K562 (cell line): Measurements from ENCODE around the gene DHX35. TPM values are rescaled to one million over a fixed set of nuclear protein-coding genes. Genes with fewer than 3 reads are reported as not detected.

Source experiments
- ARID1B ChIP-seq: fragments of 450-650 bp; IDR thresholded peaks from 2 replicates; pipeline ENCODE4 v1.6.1; 2016; ENCODE audit warnings: antibody characterized with exemption, mild to moderate bottlenecking, inconsistent platforms
- CTBP1 ChIP-seq: fragments of 450-650 bp; IDR thresholded peaks from 2 replicates; pipeline ENCODE4 v1.6.1; 2016; ENCODE audit warnings: borderline replicate concordance
- HIVEP1 ChIP-seq: fragments of 250-450 bp; sonication (Bioruptor Pico); IDR thresholded peaks from 2 replicates; pipeline ENCODE4 v1.4.0; 2020; ENCODE audit warnings: mild to moderate bottlenecking
- NFIC ChIP-seq: fragments of 450-650 bp; IDR thresholded peaks from 2 replicates; pipeline ENCODE4 v1.6.1; 2017; ENCODE audit warnings: mild to moderate bottlenecking, inconsistent platforms
- PHF20 ChIP-seq: fragments of 450-650 bp; IDR thresholded peaks from 2 replicates; pipeline ENCODE4 v1.6.1; 2018; ENCODE audit not compliant: partially characterized antibody
- SAFB2 ChIP-seq: fragments of 200-400 bp; formaldehyde crosslinking; IDR thresholded peaks from 2 replicates; pipeline ENCODE4 v1.6.1; 2018; ENCODE audit warnings: borderline replicate concordance, low read length, low read depth, moderate library complexity; ENCODE audit not compliant: severe bottlenecking
- SRF ChIP-seq, 2 experiments: fragments of 250-450, 450-650 bp in 1 of 2; sonication (Bioruptor Pico) in 1 of 2; sonication (generic) in 1 of 2; formaldehyde crosslinking; IDR thresholded peaks; 2 replicates each; pipeline versions ENCODE4 v1.5.0 to v1.5.1; 2020 to 2022; ENCODE audit warnings: mild to moderate bottlenecking in 1 of 2, missing genetic modification reagents in 1 of 2
- TEAD1 ChIP-seq, 2 experiments: fragments of 450-650 bp in 1 of 2; sonication (generic) in 1 of 2; formaldehyde crosslinking; IDR thresholded peaks; 2 replicates each; pipeline versions ENCODE4 v1.4.0 to v1.8.0; 2020 to 2022; ENCODE audit warnings: mild to moderate bottlenecking in 2 of 2, missing genetic modification reagents in 1 of 2
- TFAM ChIP-seq: fragments of 250-450 bp; sonication (Bioruptor Pico); conservative IDR thresholded peaks from 2 replicates; pipeline ENCODE4 v1.5.0; 2021; ENCODE audit warnings: mild to moderate bottlenecking, moderate library complexity
- XRCC3 ChIP-seq: fragments of 450-650 bp; IDR thresholded peaks from 2 replicates; pipeline ENCODE4 v1.6.1; 2017; ENCODE audit warnings: mild to moderate bottlenecking, moderate library complexity
- ZBTB17 ChIP-seq: fragments of 450-650 bp; formaldehyde crosslinking; IDR thresholded peaks from 2 replicates; pipeline ENCODE4 v1.4.0; 2020; ENCODE audit warnings: mild to moderate bottlenecking
- ZNF146 ChIP-seq: IDR thresholded peaks from one replicate; pipeline ENCODE4 v1.6.1; 2018; ENCODE audit warnings: missing compliant biosample characterization; ENCODE audit not compliant: unreplicated experiment
- ZNF445 ChIP-seq: fragments of 250-450 bp; sonication (Bioruptor Pico); IDR thresholded peaks from 2 replicates; pipeline ENCODE4 v1.4.0; 2020; ENCODE audit warnings: low read depth, mild to moderate bottlenecking, moderate library complexity
- polyA plus RNA-seq, 8 experiments: library from polyadenylated mRNA; depleted of rRNA in 4 of 8; stranded (reverse) in 5 of 8; unstranded in 3 of 8; fragments of >200 nt; fragmentation: Nextera tagmentation in 2 of 8; fragmentation: Illumina TruSeq in 1 of 8; extraction: Ambion mirVana in 2 of 8; extraction: Trizol in 1 of 8; gene quantifications; 2 replicates each; pipeline versions ENCODE4 v1.2.1 to v1.2.3, GENCODE V29; 2011 to 2014; ENCODE audit warnings: inconsistent platforms in 1 of 8, missing spikeins in 1 of 8
- total RNA-seq, 7 experiments: library from RNA; depleted of rRNA in 6 of 7; stranded (reverse); fragments of >200 nt in 6 of 7; fragmentation: Illumina TruSeq in 2 of 7; extraction: Trizol in 2 of 7; gene quantifications; 2 replicates each; pipeline versions ENCODE4 v1.2.1 to v1.2.3, GENCODE V29; 2011 to 2021; ENCODE audit warnings: low replicate concordance in 1 of 7
- TF ChIP-seq, protein P1 (sequence below): conservative IDR thresholded peaks from 2 replicates; pipeline ENCODE4 v1.6.1; 2011; ENCODE audit warnings: low read depth, mild to moderate bottlenecking, low read length; ENCODE audit not compliant: control insufficient read depth
- TF ChIP-seq, protein P2 (sequence below): IDR thresholded peaks from 2 replicates; pipeline ENCODE4 v1.6.1; 2011; ENCODE audit warnings: borderline replicate concordance, low read depth, mild to moderate bottlenecking, moderate library complexity, low read length; ENCODE audit not compliant: insufficient read depth, poor library complexity, severe bottlenecking

Gene DHX35
- total and polyA plus RNA-seq, 9 of the 15 experiments (the other 6 are each of a cell fraction or from before 2014, with no cell fraction given) = 6.5 to 25.6 (median 16.9) TPM

DNA sequence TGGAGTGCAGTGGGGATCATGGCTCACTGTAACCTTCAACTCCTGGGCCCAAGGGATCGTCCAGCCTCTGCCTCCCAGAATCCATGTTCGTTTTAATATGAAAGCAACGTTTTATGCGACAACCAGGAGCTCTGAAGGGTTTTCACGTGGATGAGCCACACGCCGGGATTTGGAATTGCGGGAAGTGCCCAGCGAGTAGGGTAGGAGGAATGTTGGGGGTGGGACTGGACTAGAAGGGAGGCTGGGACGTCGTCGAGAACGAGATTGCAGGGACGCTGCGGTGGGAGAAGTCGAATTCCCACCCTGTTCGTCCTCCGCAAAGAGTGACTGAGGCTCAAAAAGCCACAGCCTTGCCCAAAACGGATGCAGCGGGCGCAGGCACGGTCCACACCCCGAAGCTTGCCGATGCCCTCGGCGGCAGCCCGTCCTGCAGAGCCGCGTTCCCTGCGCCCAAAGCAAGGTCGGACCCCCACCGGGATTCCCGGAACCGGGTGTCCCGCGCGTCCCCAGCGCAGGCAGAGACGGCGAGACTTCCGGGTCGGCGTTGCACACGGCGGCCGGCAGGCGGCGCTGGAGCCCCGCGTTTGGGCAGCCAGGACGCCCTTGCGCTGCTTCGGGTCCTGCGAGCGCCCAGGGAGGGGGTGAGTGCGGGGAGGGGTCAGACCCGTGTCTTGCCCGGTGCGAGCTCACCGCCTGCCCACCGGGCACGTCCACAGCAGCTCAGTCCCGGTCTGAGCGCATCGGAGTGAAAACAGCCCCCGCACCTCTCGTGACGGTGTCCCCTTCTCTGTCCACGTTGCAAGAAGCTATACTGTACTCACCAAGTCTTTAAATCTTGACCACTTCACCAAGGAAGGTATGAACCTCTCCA, 87.8 kb downstream of the DHX35 start (continued):
- TF ChIP-seq ZNF146 (CRISPR knock-in tag) (no peak), SAFB2 (no peak), ZNF445 (CRISPR knock-in tag) (no peak), SRF (CRISPR knock-in tag; IDR thresholded peaks at IDR 0.05) (0 out of 4 replicates have a peak, but pooled peaks of 1 of the 2 experiments have one; percentile 12), ZBTB17 (0 out of 2 replicates have a peak, but pooled peaks have one; percentile 63), NFIC (peak; percentile 5; the same call in 1 of the 2 replicates), CTBP1 (0 out of 2 replicates have a peak, but pooled peaks have one; percentile 74), TEAD1 (CRISPR knock-in tag; IDR thresholded peaks at IDR 0.05) (0 out of 4 replicates have a peak, but pooled peaks of 1 of the 2 experiments have one; percentile 34), HIVEP1 (CRISPR knock-in tag) (no peak), XRCC3 (no peak), TFAM (CRISPR knock-in tag) (no peak), PHF20 (peak; percentile 86), ARID1B (no peak)
- TF ChIP-seq, protein P1, sequence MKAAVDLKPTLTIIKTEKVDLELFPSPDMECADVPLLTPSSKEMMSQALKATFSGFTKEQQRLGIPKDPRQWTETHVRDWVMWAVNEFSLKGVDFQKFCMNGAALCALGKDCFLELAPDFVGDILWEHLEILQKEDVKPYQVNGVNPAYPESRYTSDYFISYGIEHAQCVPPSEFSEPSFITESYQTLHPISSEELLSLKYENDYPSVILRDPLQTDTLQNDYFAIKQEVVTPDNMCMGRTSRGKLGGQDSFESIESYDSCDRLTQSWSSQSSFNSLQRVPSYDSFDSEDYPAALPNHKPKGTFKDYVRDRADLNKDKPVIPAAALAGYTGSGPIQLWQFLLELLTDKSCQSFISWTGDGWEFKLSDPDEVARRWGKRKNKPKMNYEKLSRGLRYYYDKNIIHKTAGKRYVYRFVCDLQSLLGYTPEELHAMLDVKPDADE = peak; percentile 57; the same call in 1 of the 2 replicates
- TF ChIP-seq, protein P2, sequence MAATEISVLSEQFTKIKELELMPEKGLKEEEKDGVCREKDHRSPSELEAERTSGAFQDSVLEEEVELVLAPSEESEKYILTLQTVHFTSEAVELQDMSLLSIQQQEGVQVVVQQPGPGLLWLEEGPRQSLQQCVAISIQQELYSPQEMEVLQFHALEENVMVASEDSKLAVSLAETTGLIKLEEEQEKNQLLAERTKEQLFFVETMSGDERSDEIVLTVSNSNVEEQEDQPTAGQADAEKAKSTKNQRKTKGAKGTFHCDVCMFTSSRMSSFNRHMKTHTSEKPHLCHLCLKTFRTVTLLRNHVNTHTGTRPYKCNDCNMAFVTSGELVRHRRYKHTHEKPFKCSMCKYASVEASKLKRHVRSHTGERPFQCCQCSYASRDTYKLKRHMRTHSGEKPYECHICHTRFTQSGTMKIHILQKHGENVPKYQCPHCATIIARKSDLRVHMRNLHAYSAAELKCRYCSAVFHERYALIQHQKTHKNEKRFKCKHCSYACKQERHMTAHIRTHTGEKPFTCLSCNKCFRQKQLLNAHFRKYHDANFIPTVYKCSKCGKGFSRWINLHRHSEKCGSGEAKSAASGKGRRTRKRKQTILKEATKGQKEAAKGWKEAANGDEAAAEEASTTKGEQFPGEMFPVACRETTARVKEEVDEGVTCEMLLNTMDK = peak; percentile 88
